ENCODE measurements around the gene NUBP1.

Gene NUBP1

DNA sequence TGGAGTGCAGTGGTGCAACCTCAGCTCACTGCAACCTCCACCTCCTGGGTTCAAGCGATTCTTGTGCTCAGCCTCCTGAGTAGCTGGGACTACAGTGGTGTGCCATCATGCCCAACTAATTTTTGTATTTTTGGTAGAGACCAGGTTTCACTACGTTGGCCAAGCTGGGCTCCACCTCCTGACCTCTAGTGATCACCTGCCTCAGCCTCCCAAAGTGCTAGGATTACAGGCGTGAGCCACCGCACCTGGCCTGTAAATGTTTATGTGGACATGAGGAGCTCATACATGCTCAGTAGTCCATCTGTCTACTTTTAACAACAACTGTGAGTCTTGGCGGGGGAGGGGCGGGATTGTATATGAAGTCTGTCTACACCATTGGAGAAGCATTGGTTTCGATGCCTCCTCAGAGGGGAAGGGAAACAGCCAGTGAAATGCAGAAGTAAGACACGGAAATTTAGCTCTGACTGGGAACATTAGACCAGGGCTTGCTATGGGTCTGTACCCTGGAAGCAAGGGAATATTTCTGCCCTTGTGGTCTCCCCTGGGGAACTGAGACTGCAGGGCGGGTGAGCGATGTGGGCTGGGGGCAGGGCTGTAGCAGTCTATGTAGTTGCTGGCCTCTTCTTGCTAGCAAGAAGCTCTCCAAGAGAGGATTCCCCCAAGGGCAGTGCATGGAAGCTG lies 9.3 kb downstream of the NUBP1 start:
- no peaks in the 10 kb centered on the region for H4K20me1 ChIP-seq (ENCODE audit: low read depth, low read length)
- no peaks in the 10 kb centered on the region for H3K27me3 ChIP-seq (ENCODE audit: low read length)
- no peaks in the 10 kb centered on the region for H3K9me3 ChIP-seq (ENCODE audit: insufficient read depth, low read length)
- H3K4me2 ChIP-seq (ENCODE audit: low read depth, low read length, poor library complexity, severe bottlenecking): no peak overlapping the region
- no peak overlapping the region for H3K4me3 ChIP-seq (ENCODE audit: insufficient read depth, low read length, poor library complexity, severe bottlenecking)
- no peak overlapping the region for H3K27ac ChIP-seq (ENCODE audit: low read depth, low read length)
- no peaks in the 10 kb centered on the region; the same call in 1 of the 2 replicates for H3K36me3 ChIP-seq (ENCODE audit: low read length)
- H3K9me2 ChIP-seq (replicated peaks; ENCODE audit: insufficient read depth, low read length): no peaks in the 10 kb centered on the region
- TF ChIP-seq, protein P1, sequence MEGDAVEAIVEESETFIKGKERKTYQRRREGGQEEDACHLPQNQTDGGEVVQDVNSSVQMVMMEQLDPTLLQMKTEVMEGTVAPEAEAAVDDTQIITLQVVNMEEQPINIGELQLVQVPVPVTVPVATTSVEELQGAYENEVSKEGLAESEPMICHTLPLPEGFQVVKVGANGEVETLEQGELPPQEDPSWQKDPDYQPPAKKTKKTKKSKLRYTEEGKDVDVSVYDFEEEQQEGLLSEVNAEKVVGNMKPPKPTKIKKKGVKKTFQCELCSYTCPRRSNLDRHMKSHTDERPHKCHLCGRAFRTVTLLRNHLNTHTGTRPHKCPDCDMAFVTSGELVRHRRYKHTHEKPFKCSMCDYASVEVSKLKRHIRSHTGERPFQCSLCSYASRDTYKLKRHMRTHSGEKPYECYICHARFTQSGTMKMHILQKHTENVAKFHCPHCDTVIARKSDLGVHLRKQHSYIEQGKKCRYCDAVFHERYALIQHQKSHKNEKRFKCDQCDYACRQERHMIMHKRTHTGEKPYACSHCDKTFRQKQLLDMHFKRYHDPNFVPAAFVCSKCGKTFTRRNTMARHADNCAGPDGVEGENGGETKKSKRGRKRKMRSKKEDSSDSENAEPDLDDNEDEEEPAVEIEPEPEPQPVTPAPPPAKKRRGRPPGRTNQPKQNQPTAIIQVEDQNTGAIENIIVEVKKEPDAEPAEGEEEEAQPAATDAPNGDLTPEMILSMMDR (IDR thresholded peaks at IDR 0.05; ENCODE audit: insufficient read depth, low read length, poor library complexity, severe bottlenecking): no peak
- no peak for TF ChIP-seq EZH2phosphoT487 (conservative IDR thresholded peaks at IDR 0.05; ENCODE audit: low read length)
- no peaks in the 10 kb centered on the region for H3K79me2 ChIP-seq (ENCODE audit: insufficient read depth, low read length)
- H2AFZ ChIP-seq (ENCODE audit: low read depth, low read length, severe bottlenecking): no peak overlapping the region
- H3F3A ChIP-seq (ENCODE audit: insufficient read depth): no peaks in the 10 kb centered on the region
- no peak overlapping the region for H3K9ac ChIP-seq (ENCODE audit: low read length)

GRCh38 chr16:10753670-10754069 lies 10.0 kb downstream of the NUBP1 start:
- no peak overlapping the region for H3K27ac ChIP-seq (ENCODE audit: low read depth, low read length)
- H3F3A ChIP-seq (ENCODE audit: insufficient read depth): no peaks in the 10 kb centered on the region
- no peaks in the 10 kb centered on the region for H3K27me3 ChIP-seq (ENCODE audit: low read length)
- H3K36me3 ChIP-seq (ENCODE audit: low read length): no peaks in the 10 kb centered on the region
- H4K20me1 ChIP-seq (ENCODE audit: low read depth, low read length): no peaks in the 10 kb centered on the region
- H3K79me2 ChIP-seq (ENCODE audit: insufficient read depth, low read length): no peaks in the 10 kb centered on the region
- H3K4me3 ChIP-seq (ENCODE audit: insufficient read depth, low read length, poor library complexity, severe bottlenecking): no peak overlapping the region
- no peak overlapping the region for H2AFZ ChIP-seq (ENCODE audit: low read depth, low read length, severe bottlenecking)
- H3K9me3 ChIP-seq (ENCODE audit: insufficient read depth, low read length): no peaks in the 10 kb centered on the region
- TF ChIP-seq EZH2phosphoT487 (conservative IDR thresholded peaks at IDR 0.05; ENCODE audit: low read length): no peak
- TF ChIP-seq, protein P1 (IDR thresholded peaks at IDR 0.05; ENCODE audit: insufficient read depth, low read length, poor library complexity, severe bottlenecking): no peak
- H3K9me2 ChIP-seq (replicated peaks; ENCODE audit: insufficient read depth, low read length): no peaks in the 10 kb centered on the region
- H3K9ac ChIP-seq (ENCODE audit: low read length): no peak overlapping the region
- H3K4me2 ChIP-seq (ENCODE audit: low read depth, low read length, poor library complexity, severe bottlenecking): no peak overlapping the region

DNA sequence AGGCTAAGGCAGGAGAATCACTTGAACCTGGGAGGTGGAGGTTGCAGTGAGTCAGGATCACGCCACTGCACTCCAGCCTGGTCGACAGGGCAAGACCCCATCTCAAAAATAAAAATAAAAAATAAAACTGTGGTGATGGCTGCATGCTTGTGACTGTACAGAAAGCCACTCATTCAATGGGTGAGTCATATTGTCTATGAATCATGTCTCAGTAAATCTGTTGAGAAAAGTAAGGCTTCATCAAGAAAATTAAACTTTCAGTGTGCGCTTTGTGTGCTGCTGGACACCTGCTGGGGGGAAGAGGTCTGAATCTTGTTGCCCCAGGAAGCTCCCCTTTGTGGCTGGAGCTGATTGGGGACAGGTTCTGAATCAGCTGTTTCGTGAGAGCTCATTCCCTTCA lies 11.3 kb downstream of the NUBP1 start:
- no peak overlapping the region for H3K4me3 ChIP-seq (ENCODE audit: insufficient read depth, low read length, poor library complexity, severe bottlenecking)
- H3K9me2 ChIP-seq (replicated peaks; ENCODE audit: insufficient read depth, low read length): no peaks in the 10 kb centered on the region
- no peak for TF ChIP-seq EZH2phosphoT487 (conservative IDR thresholded peaks at IDR 0.05; ENCODE audit: low read length)
- TF ChIP-seq, protein P1 (IDR thresholded peaks at IDR 0.05; ENCODE audit: insufficient read depth, low read length, poor library complexity, severe bottlenecking): no peak
- no peaks in the 10 kb centered on the region for H3K36me3 ChIP-seq (ENCODE audit: low read length)
- H3K9ac ChIP-seq (ENCODE audit: low read length): no peak overlapping the region
- H4K20me1 ChIP-seq (ENCODE audit: low read depth, low read length): no peaks in the 10 kb centered on the region
- H3K27ac ChIP-seq (ENCODE audit: low read depth, low read length): no peak overlapping the region
- H3K79me2 ChIP-seq (ENCODE audit: insufficient read depth, low read length): no peaks in the 10 kb centered on the region
- no peak overlapping the region for H2AFZ ChIP-seq (ENCODE audit: low read depth, low read length, severe bottlenecking)
- H3K9me3 ChIP-seq (ENCODE audit: insufficient read depth, low read length): no peaks in the 10 kb centered on the region
- no peaks in the 10 kb centered on the region for H3F3A ChIP-seq (ENCODE audit: insufficient read depth)
- H3K27me3 ChIP-seq (ENCODE audit: low read length): no peaks in the 10 kb centered on the region
- no peak overlapping the region for H3K4me2 ChIP-seq (ENCODE audit: low read depth, low read length, poor library complexity, severe bottlenecking)
